ENCODE measurements around the gene UBTF.

- TF ChIP-seq CTCF (IDR thresholded peaks at IDR 0.05) (no peak), POLR2A (IDR thresholded peaks at IDR 0.05) (no peak)
Observed at GRCh38 chr17:44197980-44198720, 21.3 kb downstream of the UBTF start.

Data from breast epithelium (tissue), 3 donors.